ENCODE data around the gene RPH3AL. TPM values are rescaled to one million over a fixed set of nuclear protein-coding genes. Genes with fewer than 3 reads are reported as not detected.
"Not testable (repeated sequence)": the region's sequence is repeated elsewhere in the genome, so short reads cannot be mapped to it uniquely, and the experiment has no call there.

The RPH3AL gene
- total and polyA plus RNA-seq, 10 of the 15 experiments (the other 5 are each of a cell fraction or from before 2014, with no cell fraction given), result 0.04 to 1.2 (median 0.47) TPM; not detected in 2

DNA sequence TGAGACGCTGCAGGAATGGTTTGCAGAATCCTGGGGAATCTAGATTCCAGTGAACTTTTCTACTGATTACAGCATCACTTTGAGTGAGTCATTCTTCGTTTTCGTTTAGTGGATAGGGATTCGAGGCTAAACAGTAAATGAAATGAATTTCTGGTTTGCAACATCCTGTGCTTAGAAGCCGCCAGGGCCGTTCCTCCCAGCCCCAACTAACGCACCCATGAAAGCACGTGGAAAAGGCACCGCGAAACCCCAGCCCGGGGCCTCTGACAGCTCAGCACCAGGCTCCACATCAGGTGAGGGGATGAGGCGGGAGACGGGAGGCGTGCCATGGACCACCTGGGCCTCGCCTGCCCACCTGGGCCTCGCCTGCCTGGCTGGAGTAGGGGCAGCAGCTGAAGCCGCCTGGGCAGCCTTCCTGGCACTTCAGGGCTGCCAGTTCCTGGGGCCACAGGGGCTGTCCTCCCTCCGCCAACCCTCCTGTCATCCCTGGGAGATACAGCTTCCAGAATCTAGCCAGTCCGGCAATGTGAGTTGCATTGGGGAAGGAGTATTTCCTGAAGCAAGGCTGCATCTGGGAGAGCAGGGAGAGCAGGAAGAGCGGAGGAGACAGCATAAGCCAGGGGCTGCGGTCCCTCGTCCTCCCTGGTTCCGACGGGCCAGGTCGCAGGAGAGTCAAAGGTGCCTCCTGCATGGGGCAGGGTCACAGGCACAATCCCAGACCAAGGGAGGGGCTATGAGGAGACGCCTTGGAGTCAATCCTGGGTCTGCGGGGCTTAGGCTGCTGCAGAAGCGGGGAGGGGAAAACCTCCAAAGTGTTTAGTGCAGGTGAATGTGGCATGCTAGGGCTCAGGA is 78.4 kb downstream of the RPH3AL start (continued):
- TF ChIP-seq, protein P1, sequence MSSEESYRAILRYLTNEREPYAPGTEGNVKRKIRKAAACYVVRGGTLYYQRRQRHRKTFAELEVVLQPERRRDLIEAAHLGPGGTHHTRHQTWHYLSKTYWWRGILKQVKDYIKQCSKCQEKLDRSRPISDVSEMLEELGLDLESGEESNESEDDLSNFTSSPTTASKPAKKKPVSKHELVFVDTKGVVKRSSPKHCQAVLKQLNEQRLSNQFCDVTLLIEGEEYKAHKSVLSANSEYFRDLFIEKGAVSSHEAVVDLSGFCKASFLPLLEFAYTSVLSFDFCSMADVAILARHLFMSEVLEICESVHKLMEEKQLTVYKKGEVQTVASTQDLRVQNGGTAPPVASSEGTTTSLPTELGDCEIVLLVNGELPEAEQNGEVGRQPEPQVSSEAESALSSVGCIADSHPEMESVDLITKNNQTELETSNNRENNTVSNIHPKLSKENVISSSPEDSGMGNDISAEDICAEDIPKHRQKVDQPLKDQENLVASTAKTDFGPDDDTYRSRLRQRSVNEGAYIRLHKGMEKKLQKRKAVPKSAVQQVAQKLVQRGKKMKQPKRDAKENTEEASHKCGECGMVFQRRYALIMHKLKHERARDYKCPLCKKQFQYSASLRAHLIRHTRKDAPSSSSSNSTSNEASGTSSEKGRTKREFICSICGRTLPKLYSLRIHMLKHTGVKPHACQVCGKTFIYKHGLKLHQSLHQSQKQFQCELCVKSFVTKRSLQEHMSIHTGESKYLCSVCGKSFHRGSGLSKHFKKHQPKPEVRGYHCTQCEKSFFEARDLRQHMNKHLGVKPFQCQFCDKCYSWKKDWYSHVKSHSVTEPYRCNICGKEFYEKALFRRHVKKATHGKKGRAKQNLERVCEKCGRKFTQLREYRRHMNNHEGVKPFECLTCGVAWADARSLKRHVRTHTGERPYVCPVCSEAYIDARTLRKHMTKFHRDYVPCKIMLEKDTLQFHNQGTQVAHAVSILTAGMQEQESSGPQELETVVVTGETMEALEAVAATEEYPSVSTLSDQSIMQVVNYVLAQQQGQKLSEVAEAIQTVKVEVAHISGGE (CRISPR knock-in tag; IDR thresholded peaks at IDR 0.05), result no peak
- TF ChIP-seq, protein P2, sequence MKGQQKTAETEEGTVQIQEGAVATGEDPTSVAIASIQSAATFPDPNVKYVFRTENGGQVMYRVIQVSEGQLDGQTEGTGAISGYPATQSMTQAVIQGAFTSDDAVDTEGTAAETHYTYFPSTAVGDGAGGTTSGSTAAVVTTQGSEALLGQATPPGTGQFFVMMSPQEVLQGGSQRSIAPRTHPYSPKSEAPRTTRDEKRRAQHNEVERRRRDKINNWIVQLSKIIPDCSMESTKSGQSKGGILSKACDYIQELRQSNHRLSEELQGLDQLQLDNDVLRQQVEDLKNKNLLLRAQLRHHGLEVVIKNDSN (IDR thresholded peaks at IDR 0.05; ENCODE audit: borderline replicate concordance, extremely low read length, insufficient read depth, low read depth, low read length), result no peak
- TF ChIP-seq SRF (IDR thresholded peaks at IDR 0.05; ENCODE audit: low read depth in 2 of 2, low read length in 2 of 2), result no peak
- TF ChIP-seq, protein P3, sequence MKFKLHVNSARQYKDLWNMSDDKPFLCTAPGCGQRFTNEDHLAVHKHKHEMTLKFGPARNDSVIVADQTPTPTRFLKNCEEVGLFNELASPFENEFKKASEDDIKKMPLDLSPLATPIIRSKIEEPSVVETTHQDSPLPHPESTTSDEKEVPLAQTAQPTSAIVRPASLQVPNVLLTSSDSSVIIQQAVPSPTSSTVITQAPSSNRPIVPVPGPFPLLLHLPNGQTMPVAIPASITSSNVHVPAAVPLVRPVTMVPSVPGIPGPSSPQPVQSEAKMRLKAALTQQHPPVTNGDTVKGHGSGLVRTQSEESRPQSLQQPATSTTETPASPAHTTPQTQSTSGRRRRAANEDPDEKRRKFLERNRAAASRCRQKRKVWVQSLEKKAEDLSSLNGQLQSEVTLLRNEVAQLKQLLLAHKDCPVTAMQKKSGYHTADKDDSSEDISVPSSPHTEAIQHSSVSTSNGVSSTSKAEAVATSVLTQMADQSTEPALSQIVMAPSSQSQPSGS (IDR thresholded peaks at IDR 0.05; ENCODE audit: low read length), result no peak
- no peak for TF ChIP-seq ZNF622 (IDR thresholded peaks at IDR 0.05)
- no peak for TF ChIP-seq SPI1 (IDR thresholded peaks at IDR 0.05; ENCODE audit: borderline replicate concordance, insufficient read depth, low read depth, low read length)

DNA sequence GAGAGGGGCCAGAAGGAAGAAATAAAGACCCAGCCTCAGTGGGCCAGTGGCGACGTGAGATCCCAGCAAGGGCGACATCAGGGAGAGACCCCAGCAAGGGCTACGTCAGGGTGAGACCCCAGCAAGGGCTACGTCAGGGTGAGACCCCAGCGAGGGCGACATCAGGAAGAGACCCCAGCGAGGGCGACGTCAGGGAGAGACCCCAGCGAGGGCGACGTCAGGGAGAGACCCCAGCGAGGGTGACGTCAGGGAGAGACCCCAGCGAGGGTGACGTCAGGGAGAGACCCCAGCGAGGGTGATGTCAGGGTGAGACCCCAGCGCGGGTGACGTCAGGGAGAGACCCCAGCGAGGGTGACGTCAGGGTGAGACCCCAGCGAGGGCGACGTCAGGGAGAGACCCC is 79.8 kb downstream of the RPH3AL start:
- H3K4me3 ChIP-seq; H3K4me1 ChIP-seq (ENCODE audit: control insufficient read depth, insufficient read depth, low read length); in situ Hi-C loops (cut with MboI); ATAC-seq; FAIRE-seq; H3K9me3 ChIP-seq (replicated peaks; ENCODE audit: control insufficient read depth, insufficient read depth, low read length); H3K27me3 ChIP-seq (replicated peaks in 1 of 2; ENCODE audit: control insufficient read depth in 2 of 2, insufficient read depth in 2 of 2, low read length in 1 of 2); H4K20me1 ChIP-seq (ENCODE audit: control insufficient read depth, insufficient read depth); H3K36me3 ChIP-seq (ENCODE audit: control insufficient read depth in 2 of 2, insufficient read depth in 2 of 2, low read length in 1 of 2); DNase-seq (ENCODE audit: low read depth, low spot score); RAD21 ChIA-PET (ENCODE audit: unreplicated experiment); H3K79me2 ChIP-seq (ENCODE audit: control insufficient read depth, insufficient read depth, low read length); H3K27ac ChIP-seq (ENCODE audit: control insufficient read depth, insufficient read depth); CTCF ChIA-PET; H3K4me2 ChIP-seq (ENCODE audit: control insufficient read depth, insufficient read depth); H3K9ac ChIP-seq (ENCODE audit: control insufficient read depth, insufficient read depth, low read length); BruUV-seq (replicated peaks); H2AFZ ChIP-seq (ENCODE audit: control insufficient read depth, low read depth, low read length); intact Hi-C loops (cut with micrococcal nuclease; ENCODE audit: unreplicated experiment); POLR2A ChIA-PET; SMC1A ChIA-PET (ENCODE audit: uncharacterized antibody, unreplicated experiment): not testable (repeated sequence)
- 85% methylated on average over 20 of the region's 26 CpGs for WGBS (ENCODE audit: insufficient coverage, insufficient replicate concordance, low lambda C conversion rate, missing lambda C conversion rate)

DNA sequence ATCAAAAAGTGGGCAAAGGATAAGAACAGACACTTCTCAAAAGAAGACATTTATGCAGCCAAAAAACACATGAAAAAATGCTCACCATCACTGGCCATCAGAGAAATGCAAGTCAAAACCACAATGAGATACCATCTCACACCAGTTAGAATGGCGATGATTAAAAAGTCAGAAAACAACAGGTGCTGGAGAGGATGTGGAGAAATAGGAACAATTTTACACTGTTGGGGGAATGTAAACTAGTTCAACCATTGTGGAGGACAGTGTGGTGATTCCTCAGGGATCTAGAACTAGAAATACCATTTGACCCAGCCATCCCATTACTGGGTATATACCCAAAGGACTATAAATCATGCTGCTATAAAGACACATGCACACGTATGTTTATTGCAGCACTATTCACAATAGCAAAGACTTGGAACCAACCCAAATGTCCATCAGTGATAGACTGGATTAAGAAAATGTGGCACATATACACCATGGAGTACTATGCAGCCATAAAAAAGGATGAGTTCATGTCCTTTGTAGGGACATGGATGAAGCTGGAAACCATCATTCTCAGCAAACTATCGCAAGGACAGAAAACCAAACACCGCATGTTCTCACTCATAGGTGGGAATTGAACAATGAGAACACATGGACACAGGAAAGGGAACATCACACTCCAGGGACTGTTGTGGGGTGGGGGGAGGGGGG is 80.5 kb downstream of the RPH3AL start:
- H4K20me1 ChIP-seq (ENCODE audit: control insufficient read depth, insufficient read depth); H3K4me2 ChIP-seq (ENCODE audit: control insufficient read depth, insufficient read depth); H3K79me2 ChIP-seq (ENCODE audit: control insufficient read depth, insufficient read depth, low read length); H3K4me3 ChIP-seq; H3K4me1 ChIP-seq (ENCODE audit: control insufficient read depth, insufficient read depth, low read length); H3K9ac ChIP-seq (ENCODE audit: control insufficient read depth, insufficient read depth, low read length); H3K27ac ChIP-seq (ENCODE audit: control insufficient read depth, insufficient read depth); intact Hi-C loops (cut with micrococcal nuclease; ENCODE audit: unreplicated experiment); ATAC-seq; BruUV-seq (replicated peaks); DNase-seq (ENCODE audit: low read depth, low spot score); SMC1A ChIA-PET (ENCODE audit: uncharacterized antibody, unreplicated experiment); H3K36me3 ChIP-seq (ENCODE audit: control insufficient read depth in 2 of 2, insufficient read depth in 2 of 2, low read length in 1 of 2); RAD21 ChIA-PET (ENCODE audit: unreplicated experiment); in situ Hi-C loops (cut with MboI); FAIRE-seq; CTCF ChIA-PET; H2AFZ ChIP-seq (ENCODE audit: control insufficient read depth, low read depth, low read length); H3K9me3 ChIP-seq (replicated peaks; ENCODE audit: control insufficient read depth, insufficient read depth, low read length); H3K27me3 ChIP-seq (replicated peaks in 1 of 2; ENCODE audit: control insufficient read depth in 2 of 2, insufficient read depth in 2 of 2, low read length in 1 of 2); POLR2A ChIA-PET: not testable (repeated sequence)
- 100% methylated on average over 1 of the region's 4 CpGs for WGBS (ENCODE audit: insufficient coverage, insufficient replicate concordance, low lambda C conversion rate, missing lambda C conversion rate)
